AG10803 (cell line): Measurements from ENCODE around the gene TRMU.

Experiments used
- DNase-seq: peaks from one replicate; pipeline ENCODE4 v3.0.0; 2010; ENCODE audit warnings: low read depth
- H3K4me3 ChIP-seq: 2 replicates; pipeline ENCODE4 v1.5.1; 2011; ENCODE audit warnings: mild to moderate bottlenecking, low read length, control low read depth
- CTCF ChIP-seq: conservative IDR thresholded peaks from 2 replicates; pipeline ENCODE4 v1.5.1; 2011; ENCODE audit warnings: mild to moderate bottlenecking, low read length, control low read depth, inconsistent platforms

The TRMU gene

GRCh38 chr22:46349681-46350080 lies 14.2 kb downstream of the TRMU start:
- no peak for DNase-seq
- no peak for TF ChIP-seq CTCF
- no peak overlapping the region for H3K4me3 ChIP-seq

GRCh38 chr22:46350121-46350520 lies 14.6 kb downstream of the TRMU start:
- DNase-seq, result no peak
- no peak overlapping the region for H3K4me3 ChIP-seq
- no peak for TF ChIP-seq CTCF

- TF ChIP-seq CTCF, result no peak
Measured at GRCh38 chr22:46350646-46351045, 15.1 kb downstream of the TRMU start.

GRCh38 chr22:46351131-46351735 lies 15.7 kb downstream of the TRMU start:
- no peak for TF ChIP-seq CTCF
- DNase-seq, result no peak
- H3K4me3 ChIP-seq, result no peak overlapping the region

More at GRCh38 chr22:46350646-46351045, 15.1 kb downstream of the TRMU start:
- no peak overlapping the region for H3K4me3 ChIP-seq
- no peak for DNase-seq

- no peak for DNase-seq
- no peak overlapping the region for H3K4me3 ChIP-seq
- TF ChIP-seq CTCF, result no peak
Measured at GRCh38 chr22:46351767-46352166, 16.3 kb downstream of the TRMU start.

- no peak for TF ChIP-seq CTCF
- DNase-seq, result no peak
Measured at GRCh38 chr22:46352276-46352675, 16.8 kb downstream of the TRMU start.

GRCh38 chr22:46352691-46353386 lies 17.3 kb downstream of the TRMU start:
- no peak overlapping the region for H3K4me3 ChIP-seq
- no peak for DNase-seq
- no peak for TF ChIP-seq CTCF

More at GRCh38 chr22:46352276-46352675, 16.8 kb downstream of the TRMU start:
- H3K4me3 ChIP-seq, result no peak overlapping the region
